ENCODE results near the gene HTR7.

DNA sequence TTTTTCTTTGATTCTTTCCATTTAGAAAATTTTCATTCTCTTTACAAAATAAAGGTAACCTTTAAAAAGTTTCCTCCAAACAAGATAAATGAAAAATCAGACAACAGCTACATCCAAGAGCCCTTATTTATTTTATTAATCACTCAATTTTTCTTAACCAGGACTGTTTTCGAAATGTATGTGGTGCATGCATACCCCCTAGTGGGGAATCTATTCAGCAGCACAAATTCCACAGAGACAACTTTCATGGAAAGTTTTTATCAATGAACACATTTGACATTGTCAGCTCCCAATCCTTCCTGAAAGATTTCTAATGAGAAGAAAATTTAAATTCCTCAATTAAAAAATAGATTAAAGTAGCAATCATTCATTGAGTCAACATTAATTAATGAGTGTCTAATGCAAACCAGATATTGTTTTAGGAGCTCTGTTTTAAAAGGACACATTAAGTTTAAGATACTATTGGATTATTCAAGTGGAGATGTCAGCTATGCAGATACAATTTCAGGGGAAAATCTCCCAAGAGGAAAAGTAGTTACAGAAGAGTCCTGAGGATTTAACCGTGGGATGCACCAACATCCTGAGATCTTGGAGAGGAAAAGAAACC lies 5.2 kb upstream of the HTR7 start:
- TF ChIP-seq, protein P1, sequence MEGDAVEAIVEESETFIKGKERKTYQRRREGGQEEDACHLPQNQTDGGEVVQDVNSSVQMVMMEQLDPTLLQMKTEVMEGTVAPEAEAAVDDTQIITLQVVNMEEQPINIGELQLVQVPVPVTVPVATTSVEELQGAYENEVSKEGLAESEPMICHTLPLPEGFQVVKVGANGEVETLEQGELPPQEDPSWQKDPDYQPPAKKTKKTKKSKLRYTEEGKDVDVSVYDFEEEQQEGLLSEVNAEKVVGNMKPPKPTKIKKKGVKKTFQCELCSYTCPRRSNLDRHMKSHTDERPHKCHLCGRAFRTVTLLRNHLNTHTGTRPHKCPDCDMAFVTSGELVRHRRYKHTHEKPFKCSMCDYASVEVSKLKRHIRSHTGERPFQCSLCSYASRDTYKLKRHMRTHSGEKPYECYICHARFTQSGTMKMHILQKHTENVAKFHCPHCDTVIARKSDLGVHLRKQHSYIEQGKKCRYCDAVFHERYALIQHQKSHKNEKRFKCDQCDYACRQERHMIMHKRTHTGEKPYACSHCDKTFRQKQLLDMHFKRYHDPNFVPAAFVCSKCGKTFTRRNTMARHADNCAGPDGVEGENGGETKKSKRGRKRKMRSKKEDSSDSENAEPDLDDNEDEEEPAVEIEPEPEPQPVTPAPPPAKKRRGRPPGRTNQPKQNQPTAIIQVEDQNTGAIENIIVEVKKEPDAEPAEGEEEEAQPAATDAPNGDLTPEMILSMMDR (IDR thresholded peaks at IDR 0.05 in 8 of 11, conservative IDR thresholded peaks at IDR 0.05 in 3 of 11) = peak in 9 of 11 experiments; percentile 15 to 67 (median 55)
- TF ChIP-seq POLR2A (IDR thresholded peaks at IDR 0.05) = no peak
- no peak for TF ChIP-seq POLR2AphosphoS5 (IDR thresholded peaks at IDR 0.05)
